Heart left ventricle (tissue), 13 donors: ENCODE results near the gene IL1B.

ENCODE experiments used
- POLR2A ChIP-seq, 2 donors: fragments of 450-650 bp; IDR thresholded peaks; one replicate each; pipeline ENCODE4 v1.6.1; 2017; ENCODE audit warnings: antibody characterized with exemption in 2 of 2, mild to moderate bottlenecking in 2 of 2, moderate library complexity in 2 of 2
- TF ChIP-seq, protein P1 (sequence below), 12 donors: fragments of 200-600 bp; sonication (generic) in 4 of 12; IDR thresholded peaks; one replicate each; pipeline versions ENCODE4 v1.5.0 to v1.8.0; 2018 to 2022; ENCODE audit warnings: antibody characterized with exemption in 12 of 12, mild to moderate bottlenecking in 5 of 12
- donor health status: ischemic (EF 13 %, LVEDD 7.1; RV severe dilation, severe dysfunction).
- donor health status: DM: no; HTN: yes; CAD: no.
- donor health status: DM: no; HTN: no; CAD: no.
- donor health status: ischemic (EF 25% LVEDD 6.9; RV normal size, moderate dysfunction).
- donor health status: ischemic (EF 25% LVEDD 5.7; RV mildly dilated, moderate dysfunction).
- donor health status: ischemic (EF 35%, LVEDD 5.7; RV mildly dilated, moderate dysfunction).
- donor health status: nonischemic (EF 11% LVEDD 7.7; RV severe dilation, severe dysfunction).
- donor health status: DM: yes; HTN: yes; CAD: no.
- donor health status: PGD.
- donor health status: ischemic (EF 29% LVEDD 5.4; RV normal size, mild dysfunction).
- donor health status: nonischemic (EF 23%, LVEDD 6.1; RV moderate dilation, normal function).

DNA sequence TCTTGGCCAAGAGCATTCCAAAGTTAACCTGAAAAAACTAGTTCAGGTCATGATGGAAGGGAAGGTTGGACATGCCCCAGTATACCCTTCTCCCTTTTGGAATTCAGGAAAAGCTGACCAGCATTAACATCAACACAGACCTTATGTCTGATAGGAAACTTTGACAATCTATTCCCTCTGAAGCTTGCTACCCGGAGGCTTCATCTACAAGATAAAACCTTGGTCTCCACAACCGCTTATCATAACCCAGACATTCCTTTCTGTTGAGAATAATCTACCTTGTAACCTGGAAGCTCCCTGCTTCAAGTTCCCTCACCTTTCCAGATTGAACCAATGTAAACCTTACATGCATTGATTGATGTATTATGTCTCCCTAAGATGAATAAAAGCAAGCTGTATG is 49.7 kb upstream of the IL1B start:
- no peak for TF ChIP-seq POLR2A (IDR thresholded peaks at IDR 0.05)
- TF ChIP-seq, protein P1, sequence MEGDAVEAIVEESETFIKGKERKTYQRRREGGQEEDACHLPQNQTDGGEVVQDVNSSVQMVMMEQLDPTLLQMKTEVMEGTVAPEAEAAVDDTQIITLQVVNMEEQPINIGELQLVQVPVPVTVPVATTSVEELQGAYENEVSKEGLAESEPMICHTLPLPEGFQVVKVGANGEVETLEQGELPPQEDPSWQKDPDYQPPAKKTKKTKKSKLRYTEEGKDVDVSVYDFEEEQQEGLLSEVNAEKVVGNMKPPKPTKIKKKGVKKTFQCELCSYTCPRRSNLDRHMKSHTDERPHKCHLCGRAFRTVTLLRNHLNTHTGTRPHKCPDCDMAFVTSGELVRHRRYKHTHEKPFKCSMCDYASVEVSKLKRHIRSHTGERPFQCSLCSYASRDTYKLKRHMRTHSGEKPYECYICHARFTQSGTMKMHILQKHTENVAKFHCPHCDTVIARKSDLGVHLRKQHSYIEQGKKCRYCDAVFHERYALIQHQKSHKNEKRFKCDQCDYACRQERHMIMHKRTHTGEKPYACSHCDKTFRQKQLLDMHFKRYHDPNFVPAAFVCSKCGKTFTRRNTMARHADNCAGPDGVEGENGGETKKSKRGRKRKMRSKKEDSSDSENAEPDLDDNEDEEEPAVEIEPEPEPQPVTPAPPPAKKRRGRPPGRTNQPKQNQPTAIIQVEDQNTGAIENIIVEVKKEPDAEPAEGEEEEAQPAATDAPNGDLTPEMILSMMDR (IDR thresholded peaks at IDR 0.05): no peak
